Measurements from ENCODE around the gene TAF5. TPM values are rescaled to one million over a fixed set of nuclear protein-coding genes. Genes with fewer than 3 reads are reported as not detected.

The TAF5 gene
- total RNA-seq, 1 experiment from 2014 or later, result 8.3 TPM

DNA sequence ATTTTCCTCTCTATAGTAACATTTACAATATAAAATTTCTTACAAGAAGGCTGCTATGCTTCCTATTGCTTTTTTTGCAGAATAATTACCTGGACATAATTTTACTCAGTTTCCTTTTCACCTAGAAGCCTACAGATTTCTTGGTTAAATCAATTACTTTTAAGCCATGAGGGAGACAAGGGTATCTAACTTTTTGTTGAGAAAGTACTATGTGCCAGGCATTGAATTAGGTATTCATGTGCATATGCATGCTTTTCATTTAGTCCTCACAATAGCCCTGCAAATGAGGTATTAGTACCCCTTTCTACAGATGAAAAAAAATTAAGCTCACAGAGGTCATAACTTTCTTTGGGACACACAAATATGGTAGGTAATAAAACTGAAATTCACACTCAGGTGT lies 33.2 kb upstream of the TAF5 start:
- H3K4me2 ChIP-seq (ENCODE audit: insufficient read depth, insufficient read length, low read length), result no peak overlapping the region
- no peaks in the 10 kb centered on the region for H3K79me1 ChIP-seq (ENCODE audit: insufficient read depth, low read depth, low read length, poor library complexity, severe bottlenecking)
- no peak overlapping the region for H4K5ac ChIP-seq (ENCODE audit: insufficient read length, low read depth, low read length)
- H3K79me2 ChIP-seq (ENCODE audit: insufficient read depth, low read length), result no peaks in the 10 kb centered on the region
- H2BK5ac ChIP-seq (ENCODE audit: insufficient read length, low read length), result no peak overlapping the region
- H3K27ac Mint-ChIP-seq, result no peak overlapping the region
- H3K27me3 Mint-ChIP-seq (ENCODE audit: low read depth), result no peaks in the 10 kb centered on the region
- no peaks in the 10 kb centered on the region for H4K20me1 ChIP-seq (ENCODE audit: control insufficient read depth, insufficient read depth, insufficient read length)
- DNase-seq, result no peak
- no peaks in the 10 kb centered on the region for H3K4me1 Mint-ChIP-seq
- no peak overlapping the region for H4K91ac ChIP-seq (ENCODE audit: insufficient read length, low read depth, low read length)
- H2BK120ac ChIP-seq (ENCODE audit: low read depth, low read length, poor library complexity, severe bottlenecking), result no peak overlapping the region
- H2BK15ac ChIP-seq (ENCODE audit: low read depth, low read length), result no peak overlapping the region
- no peak overlapping the region for H2BK12ac ChIP-seq (ENCODE audit: insufficient read length, low read depth, low read length)
- no peak overlapping the region for H3K56ac ChIP-seq (ENCODE audit: insufficient read length, low read depth, low read length)
- H3K27ac ChIP-seq (ENCODE audit: insufficient read length, low read depth, low read length), result no peak overlapping the region
- no peaks in the 10 kb centered on the region for H3K27me3 ChIP-seq (ENCODE audit: insufficient read depth, low read length)
- no peak overlapping the region for H2AFZ ChIP-seq (ENCODE audit: low read length)
- TF ChIP-seq, protein P1, sequence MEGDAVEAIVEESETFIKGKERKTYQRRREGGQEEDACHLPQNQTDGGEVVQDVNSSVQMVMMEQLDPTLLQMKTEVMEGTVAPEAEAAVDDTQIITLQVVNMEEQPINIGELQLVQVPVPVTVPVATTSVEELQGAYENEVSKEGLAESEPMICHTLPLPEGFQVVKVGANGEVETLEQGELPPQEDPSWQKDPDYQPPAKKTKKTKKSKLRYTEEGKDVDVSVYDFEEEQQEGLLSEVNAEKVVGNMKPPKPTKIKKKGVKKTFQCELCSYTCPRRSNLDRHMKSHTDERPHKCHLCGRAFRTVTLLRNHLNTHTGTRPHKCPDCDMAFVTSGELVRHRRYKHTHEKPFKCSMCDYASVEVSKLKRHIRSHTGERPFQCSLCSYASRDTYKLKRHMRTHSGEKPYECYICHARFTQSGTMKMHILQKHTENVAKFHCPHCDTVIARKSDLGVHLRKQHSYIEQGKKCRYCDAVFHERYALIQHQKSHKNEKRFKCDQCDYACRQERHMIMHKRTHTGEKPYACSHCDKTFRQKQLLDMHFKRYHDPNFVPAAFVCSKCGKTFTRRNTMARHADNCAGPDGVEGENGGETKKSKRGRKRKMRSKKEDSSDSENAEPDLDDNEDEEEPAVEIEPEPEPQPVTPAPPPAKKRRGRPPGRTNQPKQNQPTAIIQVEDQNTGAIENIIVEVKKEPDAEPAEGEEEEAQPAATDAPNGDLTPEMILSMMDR (conservative IDR thresholded peaks at IDR 0.05), result no peak
- H3K14ac ChIP-seq (ENCODE audit: insufficient read depth, low read length), result no peak overlapping the region
- H3K4me1 ChIP-seq (ENCODE audit: insufficient read depth, low read length), result no peaks in the 10 kb centered on the region
- no peaks in the 10 kb centered on the region for H3K9me3 ChIP-seq (ENCODE audit: control insufficient read depth, low read depth, low read length)
- H3K9me3 Mint-ChIP-seq, result no peaks in the 10 kb centered on the region
- H2BK20ac ChIP-seq (ENCODE audit: low read depth, low read length, poor library complexity, severe bottlenecking), result no peak overlapping the region
- no peak overlapping the region for H3K18ac ChIP-seq (ENCODE audit: insufficient read length, low read depth, low read length)
- no peak overlapping the region for H3K23ac ChIP-seq (ENCODE audit: insufficient read length, low read depth, low read length)
- no peak overlapping the region for H3K4ac ChIP-seq (ENCODE audit: low read depth, low read length)
- no peak overlapping the region for H3K4me3 Mint-ChIP-seq
- H4K8ac ChIP-seq (replicated peaks; ENCODE audit: insufficient read length, low read depth, low read length), result no peak overlapping the region
- no peak overlapping the region for H2AK5ac ChIP-seq (ENCODE audit: insufficient read length, low read length)
- no peak overlapping the region for H3T11ph ChIP-seq (ENCODE audit: low read length)
- H3K36me3 Mint-ChIP-seq (ENCODE audit: insufficient read depth in 1 of 3, low read depth in 3 of 3), result peaks cover 23 to 72% (median 51%) of the 10 kb centered on the region in 3 experiments; a peak in 6 of 7 replicates
- no peaks in the 10 kb centered on the region for H3K23me2 ChIP-seq (ENCODE audit: insufficient read length, low read depth, low read length, poor library complexity, severe bottlenecking)
- no peak overlapping the region for H3K9ac ChIP-seq (ENCODE audit: extremely low read depth, insufficient read length, low read length)
